ENCODE data around the gene CCIN. TPM values are rescaled to one million over a fixed set of nuclear protein-coding genes. Genes with fewer than 3 reads are reported as not detected.
"Not testable (repeated sequence)": the region's sequence is repeated elsewhere in the genome, so short reads cannot be mapped to it uniquely, and the experiment has no call there.

The CCIN gene
- total RNA-seq, 4 donors from 2014 or later: not detected

GRCh38 chr9:36170531-36170930 is 1.3 kb downstream of the CCIN start:
- DNase-seq (ENCODE audit: low spot score in 2 of 2): no peak
- intact Hi-C loops (cut with DNase I; ENCODE audit: low total_unique reads): no loop called here
- WGBS, 2 donors: 94 to 95% methylated on average over 12 to 13 of the region's 13 CpGs
- H3K4me3 ChIP-seq (ENCODE audit: low read depth, poor library complexity, severe bottlenecking): no peak overlapping the region
- no peak for TF ChIP-seq CTCF (IDR thresholded peaks at IDR 0.05)
- TF ChIP-seq POLR2A (IDR thresholded peaks at IDR 0.05): no peak

- no peak for TF ChIP-seq POLR2A (IDR thresholded peaks at IDR 0.05)
- 92 to 94% methylated on average over 2 of the region's 2 CpGs for WGBS, 2 donors
- intact Hi-C loops (cut with DNase I; ENCODE audit: low total_unique reads): no loop called here
- no peak for DNase-seq (ENCODE audit: low spot score in 2 of 2)
- H3K4me3 ChIP-seq (ENCODE audit: low read depth, poor library complexity, severe bottlenecking): no peak overlapping the region
Measured at GRCh38 chr9:36173861-36174260, 4.7 kb downstream of the CCIN start.

- DNase-seq (ENCODE audit: low spot score in 2 of 2): no peak
- TF ChIP-seq CTCF (IDR thresholded peaks at IDR 0.05): no peak
- TF ChIP-seq POLR2A (IDR thresholded peaks at IDR 0.05): no peak
- intact Hi-C loops (cut with DNase I; ENCODE audit: low total_unique reads): no loop called here
- no peak overlapping the region for H3K4me3 ChIP-seq (ENCODE audit: low read depth, poor library complexity, severe bottlenecking)
- 82 to 91% methylated on average over 7 of the region's 7 CpGs for WGBS, 2 donors
Measured at GRCh38 chr9:36174271-36174670, 5.1 kb downstream of the CCIN start.

- intact Hi-C loops (cut with DNase I; ENCODE audit: low total_unique reads): no loop called here
- TF ChIP-seq POLR2A (IDR thresholded peaks at IDR 0.05) (no peak), CTCF (IDR thresholded peaks at IDR 0.05) (no peak)
- WGBS, 2 donors: 84 to 93% methylated on average over 3 of the region's 3 CpGs
- DNase-seq (ENCODE audit: low spot score in 2 of 2): no peak
- H3K4me3 ChIP-seq (ENCODE audit: low read depth, poor library complexity, severe bottlenecking): no peak overlapping the region
Measured at GRCh38 chr9:36174731-36175130, 5.5 kb downstream of the CCIN start.

GRCh38 chr9:36175209-36175608 is 6.0 kb downstream of the CCIN start:
- intact Hi-C loops (cut with DNase I; ENCODE audit: low total_unique reads); DNase-seq (ENCODE audit: low spot score in 2 of 2): not testable (repeated sequence)
- 90 to 96% methylated on average over 3 of the region's 3 CpGs for WGBS, 2 donors

GRCh38 chr9:36176496-36176895 is 7.3 kb downstream of the CCIN start:
- DNase-seq (ENCODE audit: low spot score in 2 of 2); H3K4me3 ChIP-seq (ENCODE audit: low read depth, poor library complexity, severe bottlenecking); intact Hi-C loops (cut with DNase I; ENCODE audit: low total_unique reads): not testable (repeated sequence)
- WGBS, 2 donors: 96 to 97% methylated on average over 10 of the region's 10 CpGs

More at GRCh38 chr9:36175209-36175608, 6.0 kb downstream of the CCIN start:
- H3K4me3 ChIP-seq (ENCODE audit: low read depth, poor library complexity, severe bottlenecking): not testable (repeated sequence)

- intact Hi-C loops (cut with DNase I; ENCODE audit: low total_unique reads): no loop called here
- H3K4me3 ChIP-seq (ENCODE audit: low read depth, poor library complexity, severe bottlenecking): no peak overlapping the region
- WGBS, 2 donors: 84% methylated on average over 4 of the region's 4 CpGs
- TF ChIP-seq CTCF (IDR thresholded peaks at IDR 0.05) (no peak), POLR2A (IDR thresholded peaks at IDR 0.05) (no peak)
- no peak for DNase-seq (ENCODE audit: low spot score in 2 of 2)
Measured at GRCh38 chr9:36177571-36177970, 8.4 kb downstream of the CCIN start.

GRCh38 chr9:36180243-36180642 is 11.1 kb downstream of the CCIN start:
- intact Hi-C loops (cut with DNase I; ENCODE audit: low total_unique reads); DNase-seq (ENCODE audit: low spot score in 2 of 2); H3K4me3 ChIP-seq (ENCODE audit: low read depth, poor library complexity, severe bottlenecking): not testable (repeated sequence)
- WGBS, 2 donors: 82 to 89% methylated on average over 6 of the region's 6 CpGs
